Measurements from ENCODE around the gene DTHD1. TPM values are rescaled to one million over a fixed set of nuclear protein-coding genes. Genes with fewer than 3 reads are reported as not detected.

DTHD1 gene
- total RNA-seq, 1 experiment from 2014 or later, result not detected

DNA sequence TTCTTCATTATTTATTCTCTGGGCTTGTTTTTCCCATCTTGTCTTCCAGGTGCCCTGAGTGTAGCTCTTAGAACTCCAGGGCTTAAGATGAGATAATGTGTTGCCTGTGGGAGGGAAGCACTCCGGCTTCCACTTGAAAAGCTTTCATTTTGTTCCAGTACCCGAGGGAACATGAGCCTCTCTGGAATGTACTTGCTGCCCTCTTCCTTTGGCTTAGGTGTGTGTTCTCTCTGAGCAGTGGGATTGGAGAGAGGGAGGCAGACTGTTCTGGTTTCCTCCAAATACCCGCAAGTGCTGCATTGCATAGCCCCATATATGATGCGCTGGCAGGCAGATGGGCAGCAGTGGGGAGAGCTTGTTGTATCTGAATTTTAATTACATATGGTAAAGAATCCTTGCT, 861 bp upstream of the DTHD1 start:
- POLR2A ChIA-PET, result no interaction called here

DNA sequence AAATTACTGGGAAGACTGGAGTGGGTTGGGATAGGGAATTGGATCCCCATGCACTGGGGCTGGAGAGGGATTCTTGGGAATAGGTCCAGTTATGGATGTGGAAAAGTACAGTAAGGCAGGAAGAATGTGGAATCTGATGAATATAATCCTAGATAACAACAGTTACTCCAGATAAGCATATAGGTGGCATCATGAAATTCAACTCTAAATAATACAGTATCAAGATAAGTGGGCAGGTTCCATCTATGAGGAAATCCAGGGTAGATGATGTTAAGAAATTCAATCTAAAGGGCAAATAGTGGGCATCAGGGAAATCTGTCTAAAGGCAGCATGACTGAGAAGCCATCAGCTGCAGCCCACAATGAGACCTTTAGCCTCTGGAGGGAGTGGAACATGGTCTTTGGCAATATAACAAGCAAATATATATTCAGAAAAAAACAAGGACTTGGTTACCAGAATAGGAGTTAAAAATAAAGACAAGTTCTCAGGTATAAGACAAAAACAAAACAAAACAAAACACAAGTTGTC, 1.2 kb downstream of the DTHD1 start:
- no peaks in the 10 kb centered on the region for H3K9me3 ChIP-seq (ENCODE audit: control insufficient read depth in 1 of 2, insufficient read depth in 1 of 2, low read depth in 1 of 2, low read length in 2 of 2)
- intact Hi-C loops (cut with micrococcal nuclease), result no loop called here
- H3K4me1 ChIP-seq (ENCODE audit: control insufficient read depth in 1 of 2, insufficient read depth in 2 of 2, low read length in 2 of 2), result peaks cover 0 to 8% of the 10 kb centered on the region in 2 experiments; a peak in 2 of 4 replicates
- no peaks in the 10 kb centered on the region for H3K79me2 ChIP-seq (ENCODE audit: insufficient read depth, low read length)
- no peak overlapping the region for H3K27ac ChIP-seq (ENCODE audit: low read depth, low read length)
- no TSS peak for BruUV-seq (replicated peaks)
- TF ChIP-seq CBX3 (IDR thresholded peaks at IDR 0.05; ENCODE audit: low read depth), result no peak
- no peak for TF ChIP-seq CEBPB (IDR thresholded peaks at IDR 0.05; ENCODE audit: low read depth)
- TF ChIP-seq EZH2 (IDR thresholded peaks at IDR 0.05), result no peak
- no peak for TF ChIP-seq SRF (IDR thresholded peaks at IDR 0.05; ENCODE audit: low read depth)
- no peak for TF ChIP-seq REST (IDR thresholded peaks at IDR 0.05; ENCODE audit: low read depth)
- POLR2A ChIA-PET, result no interaction called here
- no peak overlapping the region for H3K9ac ChIP-seq (ENCODE audit: low read length)
- no peak overlapping the region for H3K4me2 ChIP-seq (ENCODE audit: low read length)
- H3K36me3 ChIP-seq (ENCODE audit: control insufficient read depth in 1 of 2, insufficient read depth in 2 of 2, low read length in 2 of 2), result no peaks in the 10 kb centered on the region
- H3K27me3 ChIP-seq (ENCODE audit: insufficient read depth, low read length), result no peaks in the 10 kb centered on the region
- H2AFZ ChIP-seq (ENCODE audit: low read depth, low read length, poor library complexity, severe bottlenecking), result no peak overlapping the region
- DNase-seq (ENCODE audit: low read depth, low spot score), result no peak
- H4K20me1 ChIP-seq (ENCODE audit: insufficient read depth), result no peaks in the 10 kb centered on the region
- CTCF ChIA-PET, result no interaction called here
- RAD21 ChIA-PET (ENCODE audit: low non-redundant PET in 1 of 2, low total read pairs in 2 of 2, uncharacterized antibody in 2 of 2, unreplicated experiment in 2 of 2), result no interaction called here
- H3K9me2 ChIP-seq (ENCODE audit: insufficient read depth), result no peaks in the 10 kb centered on the region
- no peak for ATAC-seq
- H3K4me3 ChIP-seq (replicated peaks in 1 of 2; ENCODE audit: low read depth in 1 of 2, low read length in 2 of 2), result no peak overlapping the region

More for the DNA sequence above, 861 bp upstream of the DTHD1 start:
- intact Hi-C loops (cut with micrococcal nuclease), result no loop called here
- ATAC-seq (no peak), DNase-seq (ENCODE audit: low read depth, low spot score) (no peak)
- Histone ChIP-seq H3K4me3 (replicated peaks in 1 of 2; ENCODE audit: low read depth in 1 of 2, low read length in 2 of 2) (no peak overlapping the region), H3K9ac (ENCODE audit: low read length) (no peak overlapping the region), H2AFZ (ENCODE audit: low read depth, low read length, poor library complexity, severe bottlenecking) (no peak overlapping the region), H3K36me3 (ENCODE audit: control insufficient read depth in 1 of 2, insufficient read depth in 2 of 2, low read length in 2 of 2) (no peaks in the 10 kb centered on the region), H3K27ac (ENCODE audit: low read depth, low read length) (no peak overlapping the region), H3K9me2 (ENCODE audit: insufficient read depth) (no peaks in the 10 kb centered on the region), H3K4me1 (ENCODE audit: control insufficient read depth in 1 of 2, insufficient read depth in 2 of 2, low read length in 2 of 2) (no peaks in the 10 kb centered on the region), H3K4me2 (ENCODE audit: low read length) (no peak overlapping the region), H3K79me2 (ENCODE audit: insufficient read depth, low read length) (no peaks in the 10 kb centered on the region), H3K9me3 (ENCODE audit: control insufficient read depth in 1 of 2, insufficient read depth in 1 of 2, low read depth in 1 of 2, low read length in 2 of 2) (no peaks in the 10 kb centered on the region), H3K27me3 (ENCODE audit: insufficient read depth, low read length) (no peaks in the 10 kb centered on the region), H4K20me1 (ENCODE audit: insufficient read depth) (no peaks in the 10 kb centered on the region)
- TF ChIP-seq JUND (IDR thresholded peaks at IDR 0.05), result no peak
- BruUV-seq (replicated peaks), result no TSS peak
- ChIA-PET CTCF (no interaction called here), RAD21 (ENCODE audit: low non-redundant PET in 1 of 2, low total read pairs in 2 of 2, uncharacterized antibody in 2 of 2, unreplicated experiment in 2 of 2) (no interaction called here)

All from HCT116 (cell line).